PC-9 (cell line): ENCODE measurements around the gene STK35. TPM values are rescaled to one million over a fixed set of nuclear protein-coding genes. Genes with fewer than 3 reads are reported as not detected.
A peak's percentile ranks its signal among the peaks of the same experiment; 100 is the strongest.

Experiments used
- BruUV-seq: library from RNA; stranded (reverse); fragments of 400-500 nt; replicated peaks from 2 replicates; lab custom pipeline; 2021; lab: Mats Ljungman, UMichigan
- CTCF ChIA-PET: fragments of 300-600 bp; sonication (Branson Sonifier 250); formaldehyde crosslinking; loops from one replicate; lab custom pipeline; 2022; ENCODE audit warnings: antibody characterized with exemption; lab: Charles Lee
- POLR2A ChIA-PET: fragments of 300-600 bp; sonication (Branson Sonifier 250); formaldehyde crosslinking; loops from one replicate; lab custom pipeline; 2022; ENCODE audit warnings: antibody characterized with exemption; ENCODE audit not compliant: unreplicated experiment; lab: Charles Lee
- DNase-seq, 2 experiments: peaks; one replicate each; pipeline versions ENCODE4 v3.0.0 to v3.0.0-alpha.2; 2015 to 2022; ENCODE audit warnings: mixed read lengths in 1 of 2
- H2AFZ ChIP-seq: fragments of 200-600 bp; sonication (generic); 2 replicates; pipeline ENCODE4 v1.8.1; 2017; ENCODE audit warnings: antibody characterized with exemption
- H3F3A ChIP-seq: fragments of 200-600 bp; sonication (generic); 2 replicates; pipeline ENCODE4 v1.8.1; 2017; ENCODE audit warnings: antibody characterized with exemption, mild to moderate bottlenecking, low read depth; ENCODE audit not compliant: insufficient read depth
- H3K27ac ChIP-seq: fragments of 200-600 bp; sonication (generic); 2 replicates; pipeline ENCODE4 v1.6.1; 2016; ENCODE audit warnings: mixed run types
- H3K27me3 ChIP-seq: fragments of 200-600 bp; sonication (generic); 2 replicates; pipeline ENCODE4 v1.6.1; 2016; ENCODE audit warnings: low read depth, mixed run types; ENCODE audit not compliant: insufficient read depth
- H3K36me3 ChIP-seq: fragments of 200-600 bp; sonication (generic); 2 replicates; pipeline ENCODE4 v1.6.1; 2016; ENCODE audit warnings: low read depth, mixed run types
- H3K4me1 ChIP-seq: fragments of 200-600 bp; sonication (generic); replicated peaks from 2 replicates; pipeline ENCODE4 v1.6.1; 2016; ENCODE audit warnings: mixed run types; ENCODE audit not compliant: insufficient read depth
- H3K4me2 ChIP-seq: fragments of 200-600 bp; sonication (generic); 2 replicates; pipeline ENCODE4 v1.6.1; 2017; ENCODE audit warnings: mixed run types
- H3K4me3 ChIP-seq: fragments of 200-600 bp; sonication (generic); 2 replicates; pipeline ENCODE4 v1.6.1; 2016; ENCODE audit warnings: mixed run types
- H3K79me2 ChIP-seq: fragments of 200-600 bp; sonication (generic); 2 replicates; pipeline ENCODE4 v1.6.1; 2017; ENCODE audit warnings: low read depth, mixed run types
- H3K9me2 ChIP-seq: fragments of 200-600 bp; sonication (generic); 2 replicates; pipeline ENCODE4 v1.8.1; 2017; ENCODE audit warnings: mild to moderate bottlenecking; ENCODE audit not compliant: insufficient read depth
- H3K9me3 ChIP-seq: fragments of 200-600 bp; sonication (generic); 2 replicates; pipeline ENCODE4 v1.8.1; 2016; ENCODE audit warnings: low read depth; ENCODE audit not compliant: insufficient read depth
- H4K20me1 ChIP-seq: fragments of 200-600 bp; sonication (generic); 2 replicates; pipeline ENCODE4 v1.8.1; 2017; ENCODE audit not compliant: insufficient read depth
- CTCF ChIP-seq: fragments of 200-600 bp; sonication (generic); conservative IDR thresholded peaks from 2 replicates; pipeline ENCODE4 v1.6.1; 2017; ENCODE audit warnings: mixed run types, antibody characterized with exemption, mild to moderate bottlenecking, moderate library complexity
- EZH2 ChIP-seq: fragments of 200-600 bp; sonication (generic); IDR thresholded peaks from 2 replicates; pipeline ENCODE4 v1.8.0; 2017; ENCODE audit warnings: antibody characterized with exemption, low read depth
- intact Hi-C: fragments of 100-400 bp; cut with micrococcal nuclease; formaldehyde crosslinking; loops from one replicate; pipeline ENCODE4 v1.10.0; 2022; ENCODE audit not compliant: unreplicated experiment
- total RNA-seq: library from RNA; stranded (reverse); gene quantifications from 2 replicates; pipeline ENCODE4 v1.2.3, GENCODE V29; 2021

Gene STK35
- total RNA-seq, 1 experiment from 2014 or later = 36.7 TPM

- no peaks in the 10 kb centered on the region for H3K9me2 ChIP-seq
- no peak overlapping the region for H2AFZ ChIP-seq
- peak in 1 of 2 experiments; percentile 76 for DNase-seq
- intact Hi-C loops = no loop called here
- ChIA-PET POLR2A (interaction anchor here (0.6 kb wide), 3 partner anchors 219 to 1679 kb away, joined by 4 to 7 read pairs (median 5); no protein-coding TSS in a partner anchor), CTCF (interaction anchor here (0.6 kb wide), 2 partner anchors 9 to 153 kb away, joined by 3 read pairs; no protein-coding TSS in a partner anchor)
- no peaks in the 10 kb centered on the region for H3K27me3 ChIP-seq
- H3K9me3 ChIP-seq = no peaks in the 10 kb centered on the region
- peak overlapping the region; percentile 73 for H3K27ac ChIP-seq
- BruUV-seq = no TSS peak
- H3K4me1 ChIP-seq = peaks cover 53% of the 10 kb centered on the region
- no peaks in the 10 kb centered on the region for H3K36me3 ChIP-seq
- H4K20me1 ChIP-seq = peaks cover 44% of the 10 kb centered on the region
- TF ChIP-seq EZH2 (no peak), CTCF (no peak)
- peaks cover 95% of the 10 kb centered on the region for H3K79me2 ChIP-seq
- H3F3A ChIP-seq = peaks cover 34% of the 10 kb centered on the region
- H3K4me3 ChIP-seq = peak overlapping the region; percentile 10; the same call in 1 of the 2 replicates
- peak overlapping the region; percentile 80 for H3K4me2 ChIP-seq
Observed at GRCh38 chr20:2131366-2131765, 29.7 kb downstream of the STK35 start.

- peaks cover 49% of the 10 kb centered on the region for H4K20me1 ChIP-seq
Observed at GRCh38 chr20:2132461-2132901, 30.9 kb downstream of the STK35 start.

More at GRCh38 chr20:2132461-2132901, 30.9 kb downstream of the STK35 start:
- no TSS peak for BruUV-seq
- Histone ChIP-seq H3K4me1 (peaks cover 53% of the 10 kb centered on the region), H3K36me3 (no peaks in the 10 kb centered on the region), H3K79me2 (peaks cover 95% of the 10 kb centered on the region), H3K4me3 (peak overlapping the region; percentile 47; the same call in 1 of the 2 replicates), H3K4me2 (peak overlapping the region; percentile 80), H3K9me3 (no peaks in the 10 kb centered on the region), H3K9me2 (no peaks in the 10 kb centered on the region), H3K27me3 (no peaks in the 10 kb centered on the region), H3F3A (peaks cover 34% of the 10 kb centered on the region), H3K27ac (peak overlapping the region; percentile 73), H2AFZ (no peak overlapping the region)
- intact Hi-C loops = loop anchor here (2.0 kb wide), 1 partner anchor 24 kb away; no protein-coding TSS in a partner anchor
- no peak for TF ChIP-seq EZH2
- TF ChIP-seq CTCF = no peak
- peak; percentile 58 to 91 for DNase-seq
- ChIA-PET POLR2A (no interaction called here), CTCF (no interaction called here)
